ENCODE results near the gene HYDIN. TPM values are rescaled to one million over a fixed set of nuclear protein-coding genes. Genes with fewer than 3 reads are reported as not detected.

Gene HYDIN
- polyA plus RNA-seq, 1 of the 3 experiments (the other 2 are of a cell fraction) = 0.33 TPM

DNA sequence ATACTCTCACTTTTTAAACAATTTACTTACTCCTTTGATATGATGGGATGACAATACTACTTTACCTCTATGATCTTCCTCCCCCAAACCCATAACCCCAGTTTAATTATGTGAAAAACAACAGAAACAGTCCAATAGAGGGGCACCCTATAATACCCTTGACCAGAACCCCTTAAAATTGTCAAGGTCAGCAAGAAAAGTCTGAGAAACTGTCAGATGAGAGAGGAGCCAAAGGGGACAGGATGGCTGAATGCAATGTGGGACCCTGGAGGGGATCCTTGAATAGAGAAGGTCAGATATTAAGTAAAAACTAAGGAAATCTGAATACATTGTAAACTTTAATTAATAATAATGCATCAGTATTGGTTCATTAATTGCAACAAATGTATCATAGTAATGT is 15.8 kb upstream of the HYDIN start:
- no peaks in the 10 kb centered on the region for H3K4me1 ChIP-seq (ENCODE audit: control insufficient read depth in 1 of 2, insufficient read depth in 2 of 2, low read depth in 1 of 2, low read length in 1 of 2)
- no peak overlapping the region for H2AFZ ChIP-seq (ENCODE audit: low read depth)
- H4K20me1 ChIP-seq (ENCODE audit: insufficient read depth) = no peaks in the 10 kb centered on the region
- H3K9ac ChIP-seq = no peak overlapping the region
- POLR2A ChIA-PET = no interaction called here
- H3K36me3 ChIP-seq (replicated peaks in 1 of 2; ENCODE audit: control insufficient read depth in 1 of 2, insufficient read depth in 2 of 2, low read length in 1 of 2) = no peaks in the 10 kb centered on the region
- H3F3A ChIP-seq (replicated peaks; ENCODE audit: insufficient read depth) = no peaks in the 10 kb centered on the region
- H3K27ac ChIP-seq (ENCODE audit: low read depth in 2 of 2, low read length in 1 of 2) = no peak overlapping the region
- no peaks in the 10 kb centered on the region for H3K79me2 ChIP-seq (ENCODE audit: insufficient read depth)
- CTCF ChIA-PET = interaction anchor here (3.1 kb wide), 1 partner anchor 65 kb away, joined by 10 read pairs; no protein-coding TSS in a partner anchor
- H3K27me3 ChIP-seq (ENCODE audit: insufficient read depth) = no peaks in the 10 kb centered on the region
- no peak overlapping the region for H3K4me3 ChIP-seq (ENCODE audit: low read depth in 2 of 2, low read length in 1 of 2)
- no peak for DNase-seq
- TF ChIP-seq, protein P1, sequence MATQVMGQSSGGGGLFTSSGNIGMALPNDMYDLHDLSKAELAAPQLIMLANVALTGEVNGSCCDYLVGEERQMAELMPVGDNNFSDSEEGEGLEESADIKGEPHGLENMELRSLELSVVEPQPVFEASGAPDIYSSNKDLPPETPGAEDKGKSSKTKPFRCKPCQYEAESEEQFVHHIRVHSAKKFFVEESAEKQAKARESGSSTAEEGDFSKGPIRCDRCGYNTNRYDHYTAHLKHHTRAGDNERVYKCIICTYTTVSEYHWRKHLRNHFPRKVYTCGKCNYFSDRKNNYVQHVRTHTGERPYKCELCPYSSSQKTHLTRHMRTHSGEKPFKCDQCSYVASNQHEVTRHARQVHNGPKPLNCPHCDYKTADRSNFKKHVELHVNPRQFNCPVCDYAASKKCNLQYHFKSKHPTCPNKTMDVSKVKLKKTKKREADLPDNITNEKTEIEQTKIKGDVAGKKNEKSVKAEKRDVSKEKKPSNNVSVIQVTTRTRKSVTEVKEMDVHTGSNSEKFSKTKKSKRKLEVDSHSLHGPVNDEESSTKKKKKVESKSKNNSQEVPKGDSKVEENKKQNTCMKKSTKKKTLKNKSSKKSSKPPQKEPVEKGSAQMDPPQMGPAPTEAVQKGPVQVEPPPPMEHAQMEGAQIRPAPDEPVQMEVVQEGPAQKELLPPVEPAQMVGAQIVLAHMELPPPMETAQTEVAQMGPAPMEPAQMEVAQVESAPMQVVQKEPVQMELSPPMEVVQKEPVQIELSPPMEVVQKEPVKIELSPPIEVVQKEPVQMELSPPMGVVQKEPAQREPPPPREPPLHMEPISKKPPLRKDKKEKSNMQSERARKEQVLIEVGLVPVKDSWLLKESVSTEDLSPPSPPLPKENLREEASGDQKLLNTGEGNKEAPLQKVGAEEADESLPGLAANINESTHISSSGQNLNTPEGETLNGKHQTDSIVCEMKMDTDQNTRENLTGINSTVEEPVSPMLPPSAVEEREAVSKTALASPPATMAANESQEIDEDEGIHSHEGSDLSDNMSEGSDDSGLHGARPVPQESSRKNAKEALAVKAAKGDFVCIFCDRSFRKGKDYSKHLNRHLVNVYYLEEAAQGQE (IDR thresholded peaks at IDR 0.05; ENCODE audit: low read depth, low read length) = no peak
- TF ChIP-seq TEAD4 (IDR thresholded peaks at IDR 0.05; ENCODE audit: borderline replicate concordance, insufficient read depth) = no peak
- TF ChIP-seq RXRA (IDR thresholded peaks at IDR 0.05; ENCODE audit: borderline replicate concordance, low read depth) = no peak
- no peak for TF ChIP-seq RFX5 (IDR thresholded peaks at IDR 0.05; ENCODE audit: low read length)
- no peak for TF ChIP-seq GABPA (IDR thresholded peaks at IDR 0.05; ENCODE audit: low read depth)
- TF ChIP-seq, protein P2, sequence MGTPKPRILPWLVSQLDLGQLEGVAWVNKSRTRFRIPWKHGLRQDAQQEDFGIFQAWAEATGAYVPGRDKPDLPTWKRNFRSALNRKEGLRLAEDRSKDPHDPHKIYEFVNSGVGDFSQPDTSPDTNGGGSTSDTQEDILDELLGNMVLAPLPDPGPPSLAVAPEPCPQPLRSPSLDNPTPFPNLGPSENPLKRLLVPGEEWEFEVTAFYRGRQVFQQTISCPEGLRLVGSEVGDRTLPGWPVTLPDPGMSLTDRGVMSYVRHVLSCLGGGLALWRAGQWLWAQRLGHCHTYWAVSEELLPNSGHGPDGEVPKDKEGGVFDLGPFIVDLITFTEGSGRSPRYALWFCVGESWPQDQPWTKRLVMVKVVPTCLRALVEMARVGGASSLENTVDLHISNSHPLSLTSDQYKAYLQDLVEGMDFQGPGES (IDR thresholded peaks at IDR 0.05; ENCODE audit: low read depth, low read length) = no peak
- no peak for TF ChIP-seq POLR2AphosphoS5 (IDR thresholded peaks at IDR 0.05; ENCODE audit: low read depth, low read length)
- TF ChIP-seq ELF1 (IDR thresholded peaks at IDR 0.05) = no peak
- TF ChIP-seq, protein P3, sequence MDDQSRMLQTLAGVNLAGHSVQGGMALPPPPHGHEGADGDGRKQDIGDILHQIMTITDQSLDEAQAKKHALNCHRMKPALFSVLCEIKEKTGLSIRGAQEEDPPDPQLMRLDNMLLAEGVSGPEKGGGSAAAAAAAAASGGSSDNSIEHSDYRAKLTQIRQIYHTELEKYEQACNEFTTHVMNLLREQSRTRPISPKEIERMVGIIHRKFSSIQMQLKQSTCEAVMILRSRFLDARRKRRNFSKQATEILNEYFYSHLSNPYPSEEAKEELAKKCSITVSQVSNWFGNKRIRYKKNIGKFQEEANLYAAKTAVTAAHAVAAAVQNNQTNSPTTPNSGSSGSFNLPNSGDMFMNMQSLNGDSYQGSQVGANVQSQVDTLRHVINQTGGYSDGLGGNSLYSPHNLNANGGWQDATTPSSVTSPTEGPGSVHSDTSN (IDR thresholded peaks at IDR 0.05) = no peak
- TF ChIP-seq, protein P4, sequence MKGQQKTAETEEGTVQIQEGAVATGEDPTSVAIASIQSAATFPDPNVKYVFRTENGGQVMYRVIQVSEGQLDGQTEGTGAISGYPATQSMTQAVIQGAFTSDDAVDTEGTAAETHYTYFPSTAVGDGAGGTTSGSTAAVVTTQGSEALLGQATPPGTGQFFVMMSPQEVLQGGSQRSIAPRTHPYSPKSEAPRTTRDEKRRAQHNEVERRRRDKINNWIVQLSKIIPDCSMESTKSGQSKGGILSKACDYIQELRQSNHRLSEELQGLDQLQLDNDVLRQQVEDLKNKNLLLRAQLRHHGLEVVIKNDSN (IDR thresholded peaks at IDR 0.05; ENCODE audit: borderline replicate concordance, low read depth) = no peak
- no peak for TF ChIP-seq FOXJ3 (CRISPR knock-in tag; IDR thresholded peaks at IDR 0.05)
- TF ChIP-seq YY1 (IDR thresholded peaks at IDR 0.05; ENCODE audit: low read depth) = no peak
- no peak for TF ChIP-seq RCOR1 (IDR thresholded peaks at IDR 0.05; ENCODE audit: low read length)
- TF ChIP-seq, protein P5, sequence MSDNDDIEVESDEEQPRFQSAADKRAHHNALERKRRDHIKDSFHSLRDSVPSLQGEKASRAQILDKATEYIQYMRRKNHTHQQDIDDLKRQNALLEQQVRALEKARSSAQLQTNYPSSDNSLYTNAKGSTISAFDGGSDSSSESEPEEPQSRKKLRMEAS (IDR thresholded peaks at IDR 0.05; ENCODE audit: low read depth) = no peak
- TF ChIP-seq, protein P6, sequence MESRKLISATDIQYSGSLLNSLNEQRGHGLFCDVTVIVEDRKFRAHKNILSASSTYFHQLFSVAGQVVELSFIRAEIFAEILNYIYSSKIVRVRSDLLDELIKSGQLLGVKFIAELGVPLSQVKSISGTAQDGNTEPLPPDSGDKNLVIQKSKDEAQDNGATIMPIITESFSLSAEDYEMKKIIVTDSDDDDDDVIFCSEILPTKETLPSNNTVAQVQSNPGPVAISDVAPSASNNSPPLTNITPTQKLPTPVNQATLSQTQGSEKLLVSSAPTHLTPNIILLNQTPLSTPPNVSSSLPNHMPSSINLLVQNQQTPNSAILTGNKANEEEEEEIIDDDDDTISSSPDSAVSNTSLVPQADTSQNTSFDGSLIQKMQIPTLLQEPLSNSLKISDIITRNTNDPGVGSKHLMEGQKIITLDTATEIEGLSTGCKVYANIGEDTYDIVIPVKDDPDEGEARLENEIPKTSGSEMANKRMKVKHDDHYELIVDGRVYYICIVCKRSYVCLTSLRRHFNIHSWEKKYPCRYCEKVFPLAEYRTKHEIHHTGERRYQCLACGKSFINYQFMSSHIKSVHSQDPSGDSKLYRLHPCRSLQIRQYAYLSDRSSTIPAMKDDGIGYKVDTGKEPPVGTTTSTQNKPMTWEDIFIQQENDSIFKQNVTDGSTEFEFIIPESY (IDR thresholded peaks at IDR 0.05; ENCODE audit: borderline replicate concordance, low read depth) = no peak
- no peak for TF ChIP-seq SMC3 (IDR thresholded peaks at IDR 0.05; ENCODE audit: low read depth, low read length)
- TF ChIP-seq GATA2 (CRISPR knock-in tag; IDR thresholded peaks at IDR 0.05) = no peak
- no peak for TF ChIP-seq MEF2A (IDR thresholded peaks at IDR 0.05; ENCODE audit: borderline replicate concordance, low read depth)
- no peaks in the 10 kb centered on the region for H3K9me2 ChIP-seq
- H3K4me2 ChIP-seq = no peak overlapping the region
- H3K9me3 ChIP-seq = no peaks in the 10 kb centered on the region
